GM19023 (cell line): ENCODE measurements around the gene AK8.

ENCODE experiments used
- ATAC-seq: cut with Tn5 transposase; IDR thresholded peaks from one replicate; pipeline ENCODE4 v1.9.1; 2021; ENCODE audit warnings: mild to moderate bottlenecking, moderate library complexity; ENCODE audit not compliant: unreplicated experiment

Gene AK8

DNA sequence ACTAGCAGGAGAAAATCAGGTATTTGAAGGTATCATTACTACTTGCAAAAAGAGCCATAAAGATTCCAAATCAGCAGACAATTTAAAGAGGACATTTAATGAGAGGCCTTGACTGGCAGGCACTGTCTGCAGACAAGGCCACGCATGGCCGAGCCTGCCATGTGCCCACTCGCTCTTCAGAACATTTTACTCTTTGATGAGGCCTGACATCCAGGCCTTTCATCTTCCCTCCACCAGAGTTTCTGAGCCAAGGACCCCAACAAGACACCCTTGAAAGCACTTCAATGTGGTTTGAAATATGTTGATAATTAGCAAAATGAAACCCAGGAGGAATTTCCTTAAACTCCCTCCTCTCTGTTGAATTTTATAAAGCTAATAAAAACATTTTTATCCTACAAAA, 16.4 kb downstream of the AK8 start:
- no peak for ATAC-seq

DNA sequence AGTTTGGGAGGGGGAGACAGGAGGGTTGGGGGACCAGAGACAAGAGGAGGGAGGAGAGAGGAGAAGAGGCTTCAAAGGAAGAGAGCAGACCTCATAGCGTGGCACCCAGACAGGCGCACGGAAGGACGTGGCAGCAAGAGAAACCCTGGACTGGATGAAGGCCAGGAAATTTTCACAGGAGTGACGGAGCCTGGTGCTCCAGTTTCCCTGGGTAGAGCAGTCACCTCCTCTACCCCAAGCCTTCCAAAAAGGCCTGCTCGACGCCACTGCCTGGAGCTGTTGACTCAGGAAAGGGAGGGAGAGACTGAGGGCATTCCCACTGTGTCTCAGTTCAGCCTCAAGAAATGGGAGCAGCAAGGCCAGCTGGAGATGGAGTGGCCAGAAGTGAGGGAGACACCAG, 19.3 kb downstream of the AK8 start:
- no peak for ATAC-seq

DNA sequence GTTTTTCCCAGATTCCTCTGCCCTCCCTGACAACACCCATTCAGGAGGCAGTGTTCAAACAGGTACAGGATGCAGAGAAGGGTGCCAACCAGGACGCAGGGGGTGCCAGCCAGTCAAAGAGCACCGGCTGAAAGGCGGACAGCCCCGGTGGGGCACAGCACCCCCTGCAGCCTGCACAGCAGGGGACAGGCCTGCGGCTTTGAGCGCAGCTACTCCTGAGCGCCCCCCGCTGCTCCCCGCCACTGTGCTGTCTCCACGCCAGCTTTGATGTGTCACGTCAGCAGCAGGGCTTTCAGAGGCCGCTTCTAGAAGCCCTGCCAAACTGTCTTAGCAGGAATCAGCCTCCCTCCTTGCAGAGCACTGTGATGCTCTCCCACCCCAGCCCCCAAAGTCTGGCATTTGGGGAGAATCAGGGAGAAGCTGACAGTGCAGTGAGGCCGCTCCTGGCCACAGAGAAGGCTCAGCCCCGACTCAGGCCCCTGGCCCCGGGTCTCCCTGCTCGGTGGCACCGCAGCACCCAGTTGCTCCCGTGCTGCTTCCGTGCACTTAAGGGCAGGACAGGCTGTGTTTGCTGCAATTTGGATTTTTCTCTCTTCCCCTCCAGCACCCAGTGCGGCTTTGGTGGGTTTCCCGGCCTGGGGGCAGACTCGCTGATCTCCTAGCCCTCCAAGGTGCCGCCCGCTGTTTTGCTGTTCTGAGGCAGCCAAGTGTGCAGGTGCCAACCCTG, 20.3 kb downstream of the AK8 start:
- no peak for ATAC-seq

DNA sequence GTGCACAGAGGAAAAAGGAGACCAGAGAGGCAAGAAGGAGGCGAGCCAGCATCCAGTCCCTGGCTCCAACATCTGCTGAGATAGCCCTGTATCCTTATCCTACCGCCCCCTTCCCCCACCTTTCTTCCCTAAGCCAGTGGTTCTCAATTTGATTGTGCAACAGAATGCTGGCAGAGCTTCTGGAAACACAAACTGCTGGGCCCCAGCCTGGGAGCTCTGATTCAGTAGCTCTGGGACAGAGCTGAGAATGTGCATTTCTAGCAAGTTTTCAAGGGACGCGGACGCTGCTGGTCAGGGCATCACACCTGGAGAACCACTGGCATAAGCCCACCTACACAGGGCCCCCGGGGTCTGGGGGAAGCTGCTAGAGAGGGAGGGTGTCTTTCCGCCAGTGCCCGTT, 21.1 kb downstream of the AK8 start:
- no peak for ATAC-seq

DNA sequence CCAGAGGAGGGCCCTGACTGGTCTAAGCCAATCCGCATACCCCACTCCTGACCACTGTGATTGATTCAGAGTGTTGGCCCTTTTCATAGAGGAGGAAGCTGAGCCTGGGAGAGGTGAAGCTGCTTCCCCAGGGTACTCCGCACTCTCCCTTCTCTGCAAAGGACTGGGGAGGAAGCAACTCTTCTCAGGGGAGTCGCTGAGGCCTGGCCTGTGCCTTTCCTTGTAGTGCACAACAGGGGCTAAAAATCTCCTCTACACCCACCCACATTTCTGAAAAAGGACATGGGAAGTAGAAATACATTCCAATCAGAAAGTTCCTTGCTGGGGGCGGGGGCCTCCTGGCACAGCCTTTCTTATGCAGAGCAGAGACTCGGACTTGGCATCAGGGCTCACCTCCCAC, 22.2 kb downstream of the AK8 start:
- ATAC-seq = no peak

DNA sequence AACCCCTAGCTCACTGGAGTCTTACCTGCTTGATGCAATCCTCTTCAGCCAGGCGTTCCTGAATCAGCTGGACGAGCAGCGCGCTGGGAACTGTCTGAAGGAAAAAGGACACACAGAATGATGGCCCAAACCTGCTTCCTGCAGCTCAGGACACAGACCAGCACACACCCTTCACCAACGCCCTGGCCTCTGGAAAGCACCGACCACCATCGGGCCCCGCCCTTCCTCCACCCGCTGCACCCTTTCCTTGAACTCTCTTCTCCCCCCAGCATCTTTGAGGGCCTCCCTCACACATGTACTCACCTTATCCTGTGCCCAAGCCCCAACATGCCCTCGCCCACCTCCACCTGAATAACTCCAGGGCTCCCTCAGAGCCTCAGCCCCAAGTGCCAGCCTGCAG, 23.3 kb downstream of the AK8 start:
- ATAC-seq = no peak

DNA sequence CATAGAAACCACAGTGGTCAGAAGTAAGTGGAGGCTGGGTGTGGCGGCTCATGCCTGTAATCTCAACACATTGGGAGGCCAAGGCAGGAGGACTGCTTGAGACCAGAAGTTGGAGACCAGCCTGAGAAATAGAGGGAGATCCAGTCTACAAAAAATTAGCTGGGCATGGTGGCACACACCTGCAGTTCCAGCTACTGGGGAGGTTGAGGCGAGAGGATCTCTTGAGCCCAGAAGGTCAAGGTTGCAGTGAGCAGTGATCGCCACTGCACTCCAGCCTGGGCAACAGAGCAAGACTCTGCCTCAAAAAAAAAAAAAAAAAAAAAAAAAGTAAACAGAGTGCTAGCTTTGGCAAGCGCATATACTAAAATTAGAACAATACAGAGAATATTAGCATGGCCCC, 24.6 kb downstream of the AK8 start:
- no peak for ATAC-seq

DNA sequence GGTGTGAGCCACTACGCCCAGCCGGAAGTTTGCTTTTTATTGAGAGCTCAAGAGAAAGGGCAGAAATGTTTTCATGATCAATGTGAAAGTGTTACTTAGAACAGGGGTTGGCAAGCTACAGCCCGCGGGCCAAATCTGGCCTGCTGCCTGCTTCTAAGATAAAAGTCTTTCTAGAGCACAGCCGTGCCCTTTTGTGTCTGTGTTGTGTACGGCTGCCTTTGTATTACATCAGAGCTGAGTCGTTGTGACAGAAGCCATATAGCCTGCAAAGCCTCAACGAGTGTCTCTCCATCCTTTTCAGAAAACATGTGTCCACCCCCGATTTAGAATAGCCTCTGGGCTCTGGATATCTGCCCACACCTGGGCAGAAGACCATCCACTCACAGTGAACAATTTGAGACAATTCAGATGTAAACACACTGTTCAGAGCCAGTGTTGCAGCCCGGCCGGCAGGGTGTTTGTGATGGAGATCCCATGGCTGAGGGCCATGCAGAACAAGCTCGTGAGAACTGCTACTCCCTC, 28.8 kb downstream of the AK8 start:
- no peak for ATAC-seq

DNA sequence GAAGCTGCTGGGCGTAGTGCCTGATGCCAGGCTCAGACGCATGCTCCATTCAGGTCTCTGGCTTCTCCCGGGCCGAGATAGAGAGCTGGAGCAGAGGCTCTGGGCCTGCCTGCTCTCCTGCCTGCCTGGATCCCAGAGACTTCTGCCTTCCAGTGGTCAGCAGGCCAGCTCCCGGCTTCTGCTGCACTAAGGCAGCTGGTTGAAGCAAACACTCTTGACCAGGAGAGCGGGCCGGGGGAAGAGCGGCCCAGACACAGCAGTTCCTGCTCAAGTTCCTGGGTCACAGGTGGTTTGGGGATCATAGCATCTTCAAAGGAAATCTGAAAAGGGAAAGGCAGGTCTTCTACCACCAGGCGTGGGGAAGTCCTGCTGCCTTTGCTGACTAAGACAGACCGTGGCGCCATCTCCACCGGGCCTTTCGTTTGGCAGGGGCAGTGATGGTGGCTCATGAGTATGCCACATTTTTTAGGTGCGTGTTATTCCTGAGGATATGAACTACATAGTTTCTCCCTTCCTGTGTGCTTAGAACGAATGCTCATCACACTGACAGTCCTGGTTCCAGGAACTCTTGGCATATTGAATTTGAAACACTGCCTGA, 31.1 kb downstream of the AK8 start:
- ATAC-seq = no peak

DNA sequence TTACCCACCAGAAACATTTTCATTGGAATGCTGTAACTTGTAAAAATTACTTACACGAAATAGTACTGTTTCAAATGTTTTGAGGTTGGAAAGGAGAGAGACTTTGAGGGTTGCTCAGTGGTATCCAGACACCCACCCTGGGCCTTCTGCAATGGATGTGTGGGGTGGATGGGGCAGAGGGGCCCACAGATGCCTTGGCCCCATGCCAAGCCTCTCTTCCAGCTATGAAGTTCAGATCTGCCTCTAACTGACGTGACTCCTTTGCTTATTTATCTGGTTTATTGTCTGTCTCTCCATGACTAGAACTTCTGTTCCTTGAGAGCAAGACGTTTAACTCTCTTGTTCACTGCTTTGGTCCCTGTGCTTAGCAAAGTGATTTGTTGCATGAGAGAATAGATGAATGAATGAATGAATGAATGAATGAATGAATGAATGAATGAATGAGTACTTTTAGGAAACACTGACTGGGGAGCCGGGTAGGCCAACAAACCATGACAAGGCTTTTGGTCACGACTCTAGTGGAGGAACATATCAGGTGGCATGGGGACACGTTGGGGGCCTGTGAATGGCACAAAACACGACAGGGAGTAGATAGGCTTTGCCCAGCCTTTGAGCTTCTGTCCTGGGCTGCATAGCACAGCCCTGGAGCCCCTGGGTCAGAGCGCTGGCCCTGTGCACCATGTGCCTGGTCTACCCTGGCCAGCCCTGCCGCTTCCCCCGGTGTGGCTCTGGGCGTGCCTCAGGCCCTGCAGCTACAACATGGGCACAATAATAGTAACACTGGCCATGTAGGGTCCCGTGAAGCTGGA, 31.8 kb downstream of the AK8 start:
- ATAC-seq = no peak

DNA sequence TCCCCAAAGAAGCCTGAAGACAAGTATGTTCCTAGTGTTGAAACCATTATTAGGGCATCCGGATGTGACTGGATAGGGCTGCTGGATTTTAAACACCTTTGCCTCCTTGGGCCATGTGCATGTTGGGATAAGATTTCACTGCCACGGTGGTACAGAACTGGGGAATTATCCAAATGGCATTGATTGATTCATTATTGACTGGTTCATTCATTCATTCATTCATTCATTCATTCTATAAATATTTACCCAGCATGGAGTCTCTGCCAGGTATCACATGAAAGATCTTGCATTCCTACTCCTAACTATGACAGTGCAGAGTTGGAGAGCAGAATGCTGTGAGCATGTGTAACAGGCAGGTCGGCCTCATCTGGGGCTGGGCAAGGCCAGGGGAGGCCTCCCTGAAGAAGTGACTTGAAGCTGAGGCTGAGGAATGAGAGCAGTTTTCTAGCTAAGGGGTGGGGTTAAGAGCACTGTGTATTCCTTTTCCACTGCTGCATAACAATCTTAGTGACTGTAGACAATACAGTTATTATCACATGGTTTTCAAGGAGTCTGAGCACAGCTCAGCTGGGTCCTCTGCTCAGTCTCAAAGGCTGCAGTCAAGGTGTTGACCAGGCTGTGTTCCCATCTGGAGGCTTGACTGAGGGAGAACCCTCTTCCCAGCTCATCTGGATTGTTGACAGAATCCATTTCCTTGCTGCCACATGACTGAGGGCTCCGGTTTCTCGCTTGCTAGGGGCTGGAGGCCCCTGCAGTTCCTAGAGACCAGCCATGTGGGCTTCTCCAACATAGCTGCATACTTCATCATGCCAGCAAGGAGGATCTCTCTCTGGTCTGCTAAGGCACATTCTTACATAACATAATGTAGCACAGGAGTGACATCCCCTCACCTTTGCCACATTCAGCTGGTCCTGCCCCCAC, 35.7 kb downstream of the AK8 start:
- no peak for ATAC-seq

DNA sequence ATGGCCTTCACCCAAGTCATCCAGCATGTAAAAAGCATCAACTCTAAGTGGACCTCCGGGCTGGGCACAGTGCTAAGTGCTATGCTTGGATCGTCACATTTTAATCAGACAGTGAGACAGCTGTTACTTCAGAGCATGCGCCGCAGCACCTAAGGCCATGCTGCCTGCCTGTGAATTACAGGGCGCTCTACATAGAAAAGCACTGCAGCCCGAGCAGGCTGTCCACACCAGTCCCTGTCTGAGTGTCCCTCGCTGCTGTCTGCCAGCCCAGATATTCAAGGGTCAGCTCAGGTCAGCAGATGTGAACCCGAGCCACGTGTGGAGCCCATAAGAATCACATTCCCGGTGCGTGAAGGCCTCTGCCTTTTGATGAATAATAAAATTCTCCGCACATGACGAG, 37.1 kb downstream of the AK8 start:
- no peak for ATAC-seq

DNA sequence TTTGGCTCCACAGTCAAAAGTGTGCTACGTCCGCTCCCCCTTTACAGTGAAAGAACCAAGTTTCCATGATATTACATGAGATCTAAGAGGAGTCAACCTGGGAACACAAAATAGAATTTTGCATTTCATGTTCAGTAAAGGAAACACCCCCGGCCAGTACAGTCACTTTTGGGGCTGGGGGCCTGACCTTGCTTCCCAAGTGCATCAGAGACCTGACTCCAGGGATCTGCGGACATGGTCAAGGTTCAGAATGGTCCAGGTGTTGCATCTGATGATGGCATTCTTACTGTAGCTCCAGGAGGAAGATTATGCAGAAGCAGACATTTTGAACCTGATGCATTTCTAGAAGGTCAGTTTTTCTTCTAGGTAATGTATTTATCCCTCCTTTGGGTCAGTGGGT, 39.8 kb downstream of the AK8 start:
- no peak for ATAC-seq

DNA sequence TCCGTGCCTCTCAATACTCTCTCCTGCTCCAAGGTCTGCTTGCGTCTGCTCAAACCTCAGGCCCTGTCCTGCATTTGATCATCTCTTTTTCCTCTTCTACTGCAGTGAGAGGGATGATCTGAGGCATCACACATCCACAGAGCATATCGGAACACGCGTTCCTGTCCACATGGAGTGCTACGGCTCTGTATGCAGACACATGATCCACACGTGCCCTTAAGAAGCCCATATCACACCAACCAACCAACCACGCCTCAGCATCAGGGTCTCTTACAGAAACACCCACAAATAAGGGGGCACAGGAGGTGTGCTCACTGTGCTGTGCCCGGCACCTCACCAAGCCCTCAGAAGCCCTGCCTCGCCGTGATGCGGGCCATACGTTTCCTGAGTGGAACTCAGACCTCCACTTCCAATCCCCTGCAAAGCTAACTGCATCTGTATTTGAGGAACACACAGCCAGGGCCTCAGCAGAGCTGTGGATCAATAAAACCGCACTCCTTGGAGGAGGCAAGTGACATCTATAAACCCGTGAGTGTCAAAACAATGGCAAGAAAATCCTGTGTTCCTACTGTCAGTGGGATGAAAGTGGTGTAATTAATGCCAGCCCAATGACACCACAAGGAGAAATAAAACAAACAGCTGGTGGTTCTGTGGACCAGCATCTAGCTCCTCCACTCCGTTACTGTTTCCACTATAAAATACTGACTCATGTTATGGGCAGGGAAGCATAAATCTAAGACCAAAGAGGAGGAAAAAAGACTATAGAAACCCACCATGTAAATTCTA, 40.4 kb downstream of the AK8 start:
- ATAC-seq = no peak

DNA sequence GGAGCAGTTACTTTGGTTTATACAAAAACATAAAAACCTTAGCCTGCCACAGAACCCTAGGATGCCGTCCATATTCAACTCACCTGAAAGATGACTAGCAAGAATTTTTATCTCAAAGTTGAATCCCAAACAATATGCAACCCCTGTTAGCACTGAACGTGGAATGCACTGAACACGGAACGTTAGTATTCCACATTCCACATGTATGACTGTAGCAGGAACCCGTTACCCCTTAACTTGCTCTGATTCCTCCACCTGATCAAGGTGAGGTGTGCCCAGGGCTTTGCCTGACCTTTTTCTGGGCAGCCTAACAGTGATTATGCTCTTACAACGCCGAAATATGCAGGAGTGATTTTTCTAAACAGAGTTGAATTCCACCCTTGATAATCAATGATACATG, 43.7 kb downstream of the AK8 start:
- no peak for ATAC-seq

DNA sequence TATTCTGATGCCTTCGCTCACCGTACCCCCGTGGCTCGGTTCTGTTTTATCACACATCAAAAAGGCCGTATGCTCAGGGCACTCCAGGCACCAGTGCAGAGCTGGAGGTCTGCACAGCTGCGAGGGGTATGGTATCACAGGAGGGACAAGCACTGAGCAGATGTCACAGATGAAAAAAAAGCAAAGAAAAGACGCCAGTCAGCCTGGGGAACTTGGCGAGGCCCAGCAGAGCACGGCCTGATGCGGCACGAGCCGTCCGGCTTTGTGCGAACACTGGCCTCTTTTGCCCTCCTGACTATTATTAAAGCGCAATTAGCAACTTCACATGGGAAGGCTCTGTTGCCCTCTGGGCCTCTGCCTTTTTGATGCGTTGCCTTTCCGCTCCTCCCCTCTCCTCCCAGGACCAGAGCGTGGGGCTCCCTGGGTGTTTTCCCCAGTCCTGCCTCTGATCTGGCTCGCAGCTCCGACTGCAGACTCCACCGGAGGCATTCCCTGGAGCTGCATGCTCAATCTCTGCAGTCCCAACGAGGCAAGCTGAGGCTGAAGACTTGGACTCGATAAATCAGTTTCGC, 44.4 kb downstream of the AK8 start:
- ATAC-seq = no peak

DNA sequence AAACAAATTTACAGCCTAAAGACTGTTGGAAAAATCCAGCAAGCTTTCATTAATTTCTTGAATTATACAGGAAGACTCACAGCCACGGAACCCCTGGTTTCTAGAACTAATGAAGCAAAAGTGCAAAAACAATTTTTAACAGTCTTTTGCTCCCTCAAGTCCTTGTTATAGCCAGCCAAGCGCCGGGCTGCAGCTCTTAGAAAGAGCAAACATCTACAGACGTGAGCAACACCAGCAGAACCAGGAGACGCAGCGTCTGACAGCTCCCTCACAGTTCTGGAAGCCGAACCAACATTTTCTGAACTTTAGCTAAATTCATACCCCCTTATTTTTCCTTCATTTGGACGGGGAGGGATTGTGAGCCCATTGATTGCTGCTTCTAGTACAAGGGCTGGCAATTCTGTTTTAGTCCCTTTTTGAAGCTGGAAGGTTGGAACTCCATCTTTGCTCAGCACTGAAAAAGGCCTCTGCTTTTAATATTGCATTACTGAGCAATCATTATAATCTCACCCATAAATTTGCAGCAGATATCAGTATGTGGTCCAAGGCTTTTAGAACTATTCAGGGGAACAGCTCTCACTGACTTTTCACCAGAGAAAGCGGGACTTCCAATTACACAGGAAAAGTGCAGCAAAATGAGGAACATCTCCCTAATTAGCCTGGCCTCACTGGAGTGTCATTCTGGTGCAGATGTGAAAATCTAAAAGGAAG, 45.8 kb downstream of the AK8 start:
- ATAC-seq = no peak

DNA sequence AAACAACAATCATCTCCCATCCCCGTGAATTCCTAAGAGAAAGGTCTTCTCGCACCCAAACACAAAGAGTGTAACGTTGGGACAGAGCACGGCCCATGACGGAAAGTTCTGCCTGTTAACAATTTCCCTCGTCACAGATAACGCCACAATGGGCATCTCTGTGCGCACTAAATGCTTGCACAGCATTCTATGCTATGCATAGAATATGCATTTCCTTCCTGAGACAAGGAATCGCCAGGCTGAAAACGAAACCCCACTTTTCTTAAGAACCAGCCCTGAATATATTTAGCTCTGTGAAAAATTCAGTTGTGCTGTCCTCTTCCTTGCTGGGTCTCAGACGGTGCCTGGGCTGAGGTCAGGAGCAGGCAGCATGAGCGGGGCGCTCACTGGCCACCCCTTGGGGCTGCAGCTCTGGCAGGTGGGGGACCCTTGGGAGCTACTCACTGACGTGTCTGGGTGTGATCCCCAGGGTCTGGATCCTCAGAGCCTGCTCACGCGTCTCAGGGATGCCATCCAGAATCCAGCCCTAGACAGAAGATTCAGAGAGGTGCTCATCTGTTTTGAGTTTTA, 49.8 kb downstream of the AK8 start:
- ATAC-seq = no peak

DNA sequence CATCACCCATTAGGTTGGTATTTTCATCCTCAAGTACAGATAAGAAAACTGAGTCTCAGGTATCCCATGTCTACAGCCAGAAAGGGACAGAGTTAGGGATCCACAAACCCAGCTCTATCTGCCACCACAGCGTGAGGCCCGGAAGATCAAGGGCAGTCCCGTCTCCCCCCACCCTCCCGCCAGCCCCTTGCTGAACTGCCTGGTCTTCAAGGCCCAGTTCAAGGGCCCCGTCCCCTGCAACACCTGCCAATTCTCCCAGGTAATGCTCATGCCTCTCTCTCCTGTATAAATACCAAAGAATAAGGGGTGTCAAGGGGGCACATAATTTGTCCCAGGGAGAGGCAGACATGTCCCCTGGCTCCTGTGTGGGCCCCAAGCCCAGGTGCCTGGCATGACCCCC, 50.7 kb downstream of the AK8 start:
- no peak for ATAC-seq
